NCI-H82 treated with DMSO at 0.1 percent for 48 hours (cell line): ENCODE data around the gene PI4K2B.
"Not testable (repeated sequence)": the region's sequence is repeated elsewhere in the genome, so short reads cannot be mapped to it uniquely, and the experiment has no call there.

Experiments
- DNase-seq: peaks from one replicate; lab custom pipeline; 2025; ENCODE audit not compliant: unreplicated experiment; lab: John Stamatoyannopoulos, UW

Gene PI4K2B

DNA sequence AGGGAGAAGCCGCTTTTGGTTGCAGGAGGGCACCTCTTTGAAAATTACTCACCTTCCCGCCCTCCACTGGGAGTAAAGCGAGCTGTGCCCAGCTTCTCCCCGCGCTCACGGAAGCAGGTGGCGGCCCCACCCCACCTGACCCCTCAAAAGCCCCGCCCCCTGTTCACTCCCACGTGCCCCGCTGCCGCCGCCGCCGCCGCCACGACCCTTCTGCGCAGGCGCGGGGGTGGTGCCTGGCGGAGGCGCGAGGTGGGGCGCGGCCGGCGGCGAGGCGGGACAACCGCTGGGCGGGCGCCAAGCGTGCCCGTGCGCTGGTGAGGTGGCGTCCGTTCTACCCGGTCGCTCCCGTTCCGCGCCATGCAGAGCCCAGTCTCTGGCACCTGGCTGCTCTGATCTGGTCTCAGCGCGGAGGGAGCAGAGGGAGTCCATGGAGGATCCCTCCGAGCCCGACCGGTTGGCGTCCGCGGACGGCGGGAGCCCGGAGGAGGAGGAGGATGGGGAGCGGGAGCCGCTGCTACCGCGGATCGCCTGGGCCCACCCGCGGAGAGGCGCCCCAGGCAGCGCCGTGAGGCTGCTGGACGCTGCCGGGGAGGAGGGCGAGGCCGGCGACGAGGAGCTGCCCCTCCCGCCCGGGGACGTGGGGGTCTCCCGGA, at the start of gene PI4K2B:
Gene PI4K2B, plus strand, starts transcription at position 297 of the 653 bp plus-strand sequence. Its CDS starts 131 bp downstream, at position 428.
- DNase-seq, result peak; percentile 55

DNA sequence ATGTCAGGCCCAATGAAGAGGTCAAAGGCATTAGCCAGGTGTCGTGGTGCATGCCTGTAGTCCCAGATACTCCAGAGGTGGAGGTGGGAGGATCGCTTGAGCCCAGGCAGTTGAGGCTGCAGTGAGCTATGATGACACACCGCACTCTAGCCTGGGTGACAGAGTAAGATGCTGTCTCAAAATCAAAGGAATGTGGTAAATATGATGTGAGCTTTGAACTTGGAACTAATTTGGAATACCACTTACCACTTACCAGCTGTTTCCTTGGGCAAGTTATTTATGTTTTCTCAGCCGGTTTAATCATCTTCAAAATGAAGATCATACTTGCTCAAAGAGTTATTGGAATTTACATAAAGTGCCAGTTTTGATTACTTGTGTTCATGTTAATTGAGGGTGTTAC, 49.8 kb upstream of the PI4K2B start:
- no peak for DNase-seq

DNA sequence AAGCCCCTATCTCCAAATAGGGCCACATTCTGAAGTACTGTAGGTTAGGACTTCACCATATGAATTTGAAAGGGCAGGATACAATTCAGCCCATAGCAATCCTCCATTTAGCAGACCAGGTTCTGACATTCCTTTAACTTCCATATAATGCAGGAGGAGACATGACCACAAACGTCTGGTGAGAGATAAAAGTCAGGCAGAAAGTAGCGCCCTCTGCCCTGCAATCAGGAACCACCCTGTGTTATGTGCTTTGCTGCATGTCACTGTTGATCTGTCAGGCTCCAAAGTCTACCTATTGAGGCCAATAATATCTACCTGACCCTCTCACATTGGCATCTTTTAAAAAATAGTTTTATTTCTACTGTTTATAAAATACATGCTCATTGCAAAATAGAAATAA, 43.4 kb upstream of the PI4K2B start:
- DNase-seq, result peak; percentile 5

DNA sequence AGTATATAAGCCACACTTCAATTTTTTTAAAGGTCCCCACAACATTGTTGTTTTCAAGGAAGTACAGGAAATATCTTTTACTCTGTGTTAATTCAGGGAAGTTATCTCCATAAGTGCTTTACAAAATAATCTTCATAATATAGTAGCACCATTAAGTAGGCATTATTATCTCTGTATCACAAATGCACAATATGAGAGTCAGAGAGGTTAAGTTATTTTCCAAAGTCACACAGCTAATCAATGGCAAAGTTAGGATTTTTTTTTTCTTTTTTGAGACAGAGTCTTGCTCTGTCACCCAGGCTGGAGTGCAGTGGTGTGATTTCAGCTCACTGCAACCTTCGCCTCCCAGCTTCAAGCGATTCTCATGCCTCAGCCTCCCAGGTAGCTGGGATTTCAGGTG, 35.1 kb upstream of the PI4K2B start:
- DNase-seq, result no peak

DNA sequence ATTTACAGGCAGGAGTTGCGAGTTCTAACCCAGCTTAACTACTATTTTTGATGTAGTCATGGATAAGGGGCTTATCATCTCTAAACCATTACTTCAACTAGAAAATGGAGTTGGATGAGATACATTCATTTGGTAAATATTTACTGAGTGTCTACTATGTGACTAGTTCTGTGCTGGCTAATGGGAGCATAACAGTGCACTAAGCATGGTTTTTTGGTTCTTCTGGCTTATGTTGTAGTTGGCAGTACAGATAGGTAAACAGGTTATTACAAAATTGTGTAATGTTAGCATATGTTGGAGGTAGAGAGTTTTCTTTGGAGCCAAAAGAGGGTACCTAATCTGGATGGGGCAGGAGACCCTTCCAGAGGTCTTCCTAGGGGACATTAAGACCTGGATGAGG, 25.8 kb upstream of the PI4K2B start:
- no peak for DNase-seq

DNA sequence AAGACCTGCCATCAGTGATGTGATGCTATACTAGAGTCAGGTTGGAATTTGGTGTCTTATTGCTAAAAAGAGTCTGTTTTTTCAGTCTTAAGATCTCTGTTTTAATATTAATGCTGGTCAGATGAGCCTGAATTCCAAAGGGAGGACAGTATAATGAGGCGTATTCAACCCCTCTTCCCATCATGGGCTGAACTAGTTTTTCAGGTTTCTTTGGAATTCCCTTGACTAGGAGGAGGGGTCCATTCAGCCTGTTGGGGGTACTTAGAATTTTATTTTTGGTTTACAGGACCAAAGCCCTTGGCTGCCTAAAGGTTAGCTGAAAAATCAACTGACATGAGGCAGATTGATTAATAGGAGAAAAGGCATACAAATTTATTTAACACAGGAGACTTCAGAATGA, 24.1 kb upstream of the PI4K2B start:
- no peak for DNase-seq

DNA sequence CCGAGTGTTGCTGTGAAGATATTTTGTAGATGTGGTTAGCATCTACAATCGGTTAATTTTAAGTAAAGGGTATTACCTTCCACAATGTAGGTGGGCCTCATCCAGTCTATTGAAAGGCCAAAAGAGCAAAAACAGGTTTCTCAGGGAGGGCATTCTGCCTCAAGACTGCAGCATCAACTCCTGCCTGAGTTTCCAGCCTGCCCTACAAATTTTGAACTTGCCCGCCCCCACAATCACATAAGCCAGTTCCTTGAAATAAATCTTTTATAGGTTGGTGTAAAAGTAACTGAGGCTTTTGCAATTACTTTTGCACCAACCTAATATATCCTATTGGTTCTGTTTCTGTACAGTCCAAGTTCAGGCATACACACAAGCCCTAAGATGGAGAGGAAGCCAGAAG, 22.1 kb upstream of the PI4K2B start:
- no peak for DNase-seq

DNA sequence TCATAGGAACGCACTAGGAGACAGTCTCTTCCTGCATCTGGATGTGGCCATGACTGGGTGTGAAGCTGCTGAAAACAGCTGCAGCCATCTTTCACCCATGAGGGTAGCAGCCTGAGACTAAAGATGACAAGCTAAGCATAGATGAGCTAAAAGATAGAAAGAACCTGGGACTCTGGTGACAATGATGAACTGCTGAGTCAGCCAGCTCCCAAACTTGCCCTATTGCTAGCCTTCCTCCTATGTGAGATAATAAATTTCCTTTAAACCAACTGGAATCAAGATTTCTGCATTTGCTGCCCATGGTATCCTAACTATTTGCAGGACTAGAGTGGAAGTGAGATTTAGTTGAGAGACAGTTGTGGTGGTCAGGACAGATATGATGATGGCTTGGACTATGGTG, 21.0 kb upstream of the PI4K2B start:
- no peak for DNase-seq

DNA sequence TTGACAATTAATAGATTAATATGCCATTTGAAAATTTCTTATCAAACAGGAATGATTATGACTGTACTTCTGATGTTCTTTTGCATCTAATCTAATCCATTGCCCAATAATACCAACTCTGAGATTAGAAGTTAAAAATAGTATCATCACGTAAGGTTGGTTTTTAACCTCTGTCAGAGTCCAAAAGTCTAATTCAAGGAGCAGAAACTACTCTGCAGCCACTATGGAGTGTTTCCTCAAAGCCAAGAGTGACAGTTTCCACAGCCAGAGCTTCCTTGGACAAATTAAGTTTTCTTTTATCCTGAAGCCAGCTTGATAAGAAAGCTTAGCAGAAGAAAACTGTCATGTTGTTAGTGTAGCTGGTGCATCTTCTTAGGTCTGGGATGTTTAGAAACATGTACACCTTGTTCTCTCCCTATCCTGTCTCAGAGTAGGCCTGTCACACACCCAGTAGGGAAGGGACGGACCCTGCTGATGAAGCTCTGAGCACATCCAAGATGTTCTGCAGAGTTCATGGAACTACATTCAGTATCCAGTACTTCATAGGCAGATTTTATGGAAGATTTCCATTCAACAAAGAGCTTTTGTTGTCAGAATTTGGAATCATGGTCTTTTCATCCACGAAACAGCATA, 20.4 kb upstream of the PI4K2B start:
- no peak for DNase-seq

DNA sequence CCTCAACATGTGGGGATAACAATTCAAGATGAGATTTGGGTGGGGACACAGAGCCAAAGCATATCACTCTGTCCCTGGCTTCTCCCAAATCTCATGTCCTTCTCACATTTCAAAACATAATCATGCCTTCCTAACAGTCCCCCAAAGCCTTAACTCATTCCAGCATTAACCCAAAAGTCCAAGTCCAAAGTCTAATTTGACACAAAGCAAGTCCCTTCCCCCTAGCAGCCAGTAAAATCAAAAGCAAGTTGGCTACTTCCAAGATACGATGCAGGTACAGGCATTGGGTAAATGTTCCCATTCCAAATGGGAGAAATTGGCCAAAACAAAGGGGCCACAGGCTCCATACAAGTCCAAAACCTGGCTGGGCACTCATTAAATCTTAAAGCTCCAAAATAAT, 19.1 kb upstream of the PI4K2B start:
- not testable (repeated sequence) for DNase-seq

DNA sequence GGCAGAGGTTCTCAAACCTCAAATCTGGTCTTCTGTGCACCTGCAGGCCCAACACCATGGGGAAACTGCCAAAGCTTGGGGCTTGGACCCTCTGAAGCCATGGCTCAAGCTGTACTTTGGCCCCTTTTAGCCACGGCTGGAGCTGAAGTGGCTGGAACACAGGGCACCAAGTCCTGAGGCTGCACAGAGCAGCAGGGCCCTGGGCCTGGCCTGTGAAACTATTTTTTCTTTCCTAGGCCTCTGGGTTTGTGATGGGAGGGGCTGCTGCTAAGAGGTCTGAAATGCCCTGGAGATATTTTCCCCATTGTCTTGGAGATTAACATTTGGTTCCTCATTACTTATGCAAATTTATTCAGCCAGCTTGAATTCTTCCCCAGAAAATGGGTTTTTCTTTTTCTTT, 18.3 kb upstream of the PI4K2B start:
- no peak for DNase-seq

DNA sequence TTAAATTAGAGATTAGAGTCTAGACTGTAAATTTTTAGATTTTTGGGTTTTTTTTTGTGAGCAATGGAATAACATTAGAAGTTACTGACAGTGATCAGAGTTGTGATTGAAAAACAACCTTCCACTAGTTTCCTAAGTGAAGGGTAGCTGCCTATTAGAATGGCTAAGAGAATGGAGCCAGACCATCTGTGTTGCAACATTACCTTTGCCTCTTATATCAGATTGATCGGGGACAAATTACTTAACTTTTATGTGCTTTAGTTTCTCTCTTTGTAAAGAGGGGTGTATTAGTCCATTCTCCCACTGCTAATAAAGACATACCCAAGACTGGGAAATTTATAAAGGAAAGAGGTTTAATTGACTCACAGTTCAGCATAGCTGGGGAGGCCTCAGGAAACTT, 12.5 kb upstream of the PI4K2B start:
- DNase-seq, result no peak

DNA sequence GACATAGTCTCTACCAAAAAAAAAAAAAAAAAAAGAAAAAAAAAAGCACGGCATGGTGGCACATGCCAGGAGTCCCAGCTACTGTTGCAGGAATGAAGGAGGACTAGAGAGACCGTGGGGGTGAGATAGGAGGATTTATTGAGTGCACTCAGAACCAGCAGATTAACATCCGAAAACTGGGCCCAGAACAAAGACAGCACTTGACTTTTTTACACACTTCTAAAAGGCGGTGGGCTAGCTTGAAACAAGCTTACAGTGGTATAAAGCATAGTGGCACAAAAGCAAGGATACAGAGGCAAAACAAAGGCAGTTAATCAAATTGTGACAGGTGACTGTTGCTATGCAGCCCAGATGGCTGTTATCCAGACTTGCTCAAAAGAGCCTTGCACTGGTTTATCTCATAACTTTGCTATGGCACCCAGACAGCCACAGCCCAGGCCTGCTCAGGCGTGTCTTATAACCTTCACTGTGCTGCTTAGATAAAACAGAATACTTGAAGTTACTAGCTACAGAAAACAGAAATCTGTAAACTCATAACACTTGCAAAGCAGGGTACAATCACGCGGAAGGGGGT, 9.9 kb upstream of the PI4K2B start:
- no peak for DNase-seq

DNA sequence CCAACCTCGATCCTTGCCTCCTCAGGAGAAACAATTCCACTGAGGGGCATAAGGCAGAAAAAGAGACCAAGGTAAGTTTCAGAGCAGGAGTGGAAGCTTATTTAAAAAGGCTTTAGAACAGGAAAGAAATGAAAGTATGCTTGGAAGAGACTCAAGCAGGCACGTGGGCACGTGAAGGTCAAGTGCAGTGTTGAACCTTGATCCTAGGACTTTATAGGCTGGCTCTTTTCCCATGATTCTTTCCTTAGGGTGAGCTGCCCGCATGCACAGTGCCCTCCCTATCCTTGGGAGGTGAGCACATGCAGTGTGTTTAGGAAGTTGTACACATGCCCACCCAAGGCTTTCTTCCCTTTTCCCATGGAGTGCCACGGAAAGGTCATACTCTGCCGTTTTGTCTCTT, 4.0 kb upstream of the PI4K2B start:
- DNase-seq, result no peak

DNA sequence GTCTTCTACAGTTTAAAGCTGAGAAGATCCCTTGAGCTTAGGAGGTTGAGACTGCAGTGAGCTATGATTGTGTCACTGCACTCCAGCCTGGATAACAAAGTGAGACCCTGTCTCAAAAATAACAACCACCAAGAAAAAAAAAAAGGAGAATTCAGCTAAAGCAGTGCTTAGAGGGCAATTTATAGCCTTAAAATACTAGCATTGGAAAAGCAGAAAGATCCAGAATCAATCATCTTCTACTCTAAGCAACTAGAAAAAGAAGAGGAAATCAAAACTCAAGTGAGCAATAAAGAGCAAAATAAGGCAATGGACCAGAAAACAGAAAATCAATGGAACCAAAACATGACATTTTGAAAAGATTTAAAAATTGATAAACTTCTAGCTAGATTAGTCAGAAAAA, 639 bp upstream of the PI4K2B start:
- DNase-seq, result no peak

DNA sequence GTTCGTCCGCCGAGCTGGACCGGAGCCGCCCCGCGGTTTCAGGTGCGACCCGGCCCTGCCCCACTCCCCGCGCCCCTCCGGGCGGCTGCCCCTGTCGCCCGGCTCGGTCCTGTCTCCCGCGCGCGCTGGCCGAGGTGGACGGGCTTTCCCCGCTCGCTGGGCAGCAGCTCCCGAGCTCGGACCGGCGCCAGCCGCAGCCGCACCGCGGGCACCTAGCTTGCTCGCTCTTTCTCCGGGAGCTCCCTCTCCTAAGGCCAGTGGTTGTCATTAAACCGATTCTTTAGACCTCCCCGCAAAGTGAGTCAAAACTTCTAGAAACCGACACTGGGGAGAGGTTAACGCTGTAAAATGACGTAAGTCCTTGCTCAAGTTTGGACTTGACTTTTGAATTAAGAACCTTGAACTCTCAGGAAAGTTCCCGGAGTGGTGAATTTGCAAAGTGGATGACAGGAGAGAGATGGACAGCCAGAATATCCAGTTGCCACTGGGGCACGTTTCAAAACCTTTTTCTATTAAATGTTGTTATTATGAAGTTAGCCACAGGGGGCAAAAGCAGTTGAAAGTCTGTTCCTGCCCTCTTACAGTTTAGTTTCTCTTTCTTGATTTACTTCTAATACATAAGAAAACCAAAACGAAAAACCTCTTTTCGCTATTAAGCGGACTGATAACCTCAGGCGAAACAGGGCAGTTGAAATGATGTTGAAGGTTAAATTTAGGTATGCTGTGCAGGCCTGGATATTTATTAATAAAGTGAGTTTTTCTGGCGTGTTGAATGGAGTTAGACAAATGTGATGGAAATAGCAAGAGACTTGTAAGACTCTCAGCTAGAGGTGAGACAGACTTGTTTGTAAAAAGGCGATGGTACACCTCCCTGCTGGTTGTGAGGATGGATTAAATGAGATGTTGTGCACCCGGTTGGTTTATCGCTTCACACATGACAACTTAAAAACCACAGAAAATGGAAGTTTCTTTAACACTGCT, 847 bp downstream of the PI4K2B start:
- DNase-seq, result peak; percentile 1

DNA sequence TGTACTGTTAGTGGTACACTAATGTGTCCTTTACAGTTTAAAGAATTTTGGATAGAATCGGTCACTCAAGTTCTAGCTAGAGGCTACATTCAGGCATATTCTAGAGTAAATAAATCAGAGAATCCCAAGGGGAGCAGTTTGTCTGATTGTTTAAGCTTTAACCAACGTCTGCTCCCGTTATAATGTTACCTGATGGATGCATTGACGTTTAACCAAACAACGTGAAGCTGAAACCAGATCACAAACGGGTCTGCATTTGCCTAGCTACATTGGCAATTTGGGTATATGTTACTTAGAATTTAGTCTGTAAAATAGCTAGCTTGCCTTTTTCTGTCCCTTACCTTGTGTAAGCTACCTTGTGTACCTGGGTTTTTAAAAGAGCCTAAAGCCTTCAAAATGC, 1.6 kb downstream of the PI4K2B start:
- no peak for DNase-seq

DNA sequence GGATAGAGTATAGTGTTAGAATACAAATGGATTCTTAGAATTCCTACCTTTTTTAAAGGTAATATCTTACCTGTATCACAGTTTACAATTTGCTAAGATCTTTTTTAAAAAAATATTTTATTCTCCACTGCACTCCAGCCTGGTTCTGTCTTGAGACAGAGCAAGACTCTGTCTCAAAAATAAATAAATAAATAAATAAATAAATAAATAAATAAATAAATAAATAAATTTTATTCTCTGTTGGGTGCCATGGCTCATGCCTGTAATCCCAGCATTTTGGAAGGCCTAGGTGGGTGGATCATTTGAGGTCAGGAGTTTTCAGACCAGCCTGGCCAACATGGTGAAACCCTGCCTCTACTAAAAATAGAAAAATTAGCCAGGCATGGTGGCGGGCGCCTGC, 2.2 kb downstream of the PI4K2B start:
- not testable (repeated sequence) for DNase-seq

DNA sequence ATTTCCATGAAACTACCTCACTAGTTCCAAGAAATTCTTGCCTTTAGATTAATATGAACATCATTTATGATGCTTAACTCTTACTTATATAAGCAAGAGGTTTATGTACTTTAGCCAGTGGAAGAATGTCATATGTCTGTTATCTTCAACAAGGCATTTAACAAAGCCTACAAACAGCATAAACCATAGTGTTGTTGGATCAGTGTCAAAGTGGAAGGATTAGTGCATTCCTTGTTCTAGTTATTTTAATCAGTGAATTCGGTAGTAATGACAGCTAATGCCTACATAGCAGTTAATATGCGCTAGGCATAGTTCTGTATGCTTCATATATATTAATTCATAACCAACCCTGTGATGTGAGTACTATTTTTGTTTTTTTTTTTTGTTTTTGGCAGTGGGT, 3.1 kb downstream of the PI4K2B start:
- no peak for DNase-seq

DNA sequence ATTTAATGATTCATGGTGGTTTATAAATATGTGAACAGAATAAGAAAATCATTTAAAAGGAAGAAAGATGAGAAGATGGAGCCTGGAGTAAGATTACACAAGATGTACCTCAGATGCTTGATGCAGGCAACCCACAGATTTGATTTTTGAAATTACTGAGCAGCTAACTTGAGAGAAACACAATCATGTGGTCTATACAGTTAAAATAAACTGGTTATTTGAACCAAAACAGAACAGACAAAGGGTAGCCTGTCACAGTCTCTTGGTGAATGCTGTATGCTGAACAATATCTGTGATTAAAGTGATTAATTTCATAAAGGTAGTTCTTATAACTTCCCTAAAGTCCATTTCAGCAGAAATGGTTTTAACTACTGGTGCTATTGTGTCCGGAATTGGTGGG, 4.2 kb downstream of the PI4K2B start:
- no peak for DNase-seq

DNA sequence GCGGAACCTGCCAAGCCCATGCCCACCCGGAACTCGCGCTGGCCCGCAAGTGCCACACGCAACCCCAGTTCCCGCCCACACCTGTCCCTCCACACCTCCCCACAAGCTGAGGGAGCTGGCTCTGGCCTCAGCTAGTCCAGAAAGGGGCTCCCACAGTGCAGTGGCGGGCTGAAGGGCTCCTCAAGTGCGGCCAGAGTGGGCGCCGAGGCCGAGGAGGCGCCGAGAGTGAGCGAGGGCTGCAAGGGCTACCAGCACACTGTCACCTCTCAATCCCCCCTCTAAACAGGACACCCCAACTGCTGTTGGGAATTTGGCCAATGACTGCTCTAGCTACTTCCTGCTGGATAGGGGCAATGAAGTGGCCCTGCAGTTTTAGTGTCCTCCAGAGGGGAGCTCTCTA, 5.7 kb downstream of the PI4K2B start:
- DNase-seq, result not testable (repeated sequence)
